Hematopoietic multipotent progenitor cell treated with erythropoietin and hydrocortisone succinate and interleukin-3 and kit ligand, for 4 days (in vitro differentiated cells): ENCODE results near the gene DHRS1.
"Not testable (repeated sequence)": the region's sequence is repeated elsewhere in the genome, so short reads cannot be mapped to it uniquely, and the experiment has no call there.

Source experiments
- DNase-seq: peaks from one replicate; pipeline ENCODE4 v3.0.0-alpha.2; 2015

Gene DHRS1

DNA sequence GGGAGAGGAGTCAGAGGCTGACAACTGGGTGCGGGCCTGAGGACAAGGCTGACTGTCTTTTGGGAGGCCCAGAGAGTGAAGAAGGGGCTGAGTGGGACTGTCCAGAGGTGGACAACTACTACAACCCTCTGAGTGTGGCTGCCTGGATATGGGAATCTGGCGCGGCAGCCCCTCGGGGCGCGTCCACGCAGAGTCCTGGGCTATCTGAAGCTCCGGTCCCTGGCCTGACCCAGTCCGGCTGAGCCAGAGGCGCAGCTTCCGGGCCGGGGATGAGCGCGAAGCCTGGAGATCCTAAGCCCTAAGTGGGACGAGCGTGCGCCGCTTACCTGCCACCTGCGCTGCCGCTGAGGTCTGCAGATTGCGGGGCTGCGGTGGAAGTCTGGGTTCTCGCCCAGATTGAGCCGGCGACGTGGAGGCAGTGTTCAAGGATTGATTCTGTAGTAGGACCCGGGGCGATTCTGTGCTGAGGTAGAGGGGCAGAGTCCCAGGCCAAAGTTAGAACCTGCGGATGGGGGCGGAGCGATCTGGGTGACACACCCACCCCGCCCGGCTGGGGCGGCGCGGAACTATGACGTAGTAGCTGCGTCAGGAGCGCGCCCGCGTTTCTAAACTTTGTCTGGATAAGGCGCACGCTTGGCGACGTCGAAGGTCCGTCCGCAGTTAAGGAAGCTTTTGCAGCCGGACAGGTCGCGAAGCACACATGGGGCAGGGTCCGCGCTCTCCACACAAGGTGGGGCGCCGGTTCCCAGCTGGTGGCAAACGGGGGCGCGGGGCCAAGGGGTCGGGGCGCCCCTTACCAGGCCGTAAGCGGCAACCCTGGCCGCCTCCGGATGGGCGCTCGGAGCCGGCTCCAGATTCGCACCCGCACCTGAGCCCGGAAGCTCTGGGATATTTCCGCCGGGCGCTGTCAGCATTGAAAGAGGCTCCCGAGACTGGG is at the start of gene DHRS1, which contains the start of gene NOP9:
DHRS1 (minus strand) TSS at position 526 of the 937 bp plus-strand sequence. CDS start 674 bp downstream, outside the sequence.
NOP9 (plus strand) TSS at position 596 of the 937 bp plus-strand sequence; CDS start at position 701, 105 bp downstream.
- DNase-seq = peak; percentile 95

DNA sequence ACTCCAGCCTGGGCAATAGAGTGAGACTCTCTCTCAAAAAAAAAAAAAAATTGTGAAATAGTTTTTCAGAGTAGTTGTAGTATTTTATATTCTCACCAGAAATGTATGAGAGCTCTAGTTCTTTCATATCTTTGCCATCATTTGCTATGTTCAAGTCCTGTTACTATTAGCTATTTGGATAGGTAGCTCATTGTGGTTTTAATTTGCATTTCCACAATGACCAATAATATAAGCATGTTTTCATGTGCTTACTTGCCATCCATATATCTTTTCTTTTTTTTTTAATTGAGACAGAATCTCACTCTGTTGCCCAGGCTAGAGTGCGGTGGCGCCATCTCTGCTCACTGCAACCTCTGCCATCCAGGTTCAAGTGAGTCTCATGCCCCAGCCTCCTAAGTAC is 48.6 kb upstream of the DHRS1 start:
- DNase-seq = no peak

DNA sequence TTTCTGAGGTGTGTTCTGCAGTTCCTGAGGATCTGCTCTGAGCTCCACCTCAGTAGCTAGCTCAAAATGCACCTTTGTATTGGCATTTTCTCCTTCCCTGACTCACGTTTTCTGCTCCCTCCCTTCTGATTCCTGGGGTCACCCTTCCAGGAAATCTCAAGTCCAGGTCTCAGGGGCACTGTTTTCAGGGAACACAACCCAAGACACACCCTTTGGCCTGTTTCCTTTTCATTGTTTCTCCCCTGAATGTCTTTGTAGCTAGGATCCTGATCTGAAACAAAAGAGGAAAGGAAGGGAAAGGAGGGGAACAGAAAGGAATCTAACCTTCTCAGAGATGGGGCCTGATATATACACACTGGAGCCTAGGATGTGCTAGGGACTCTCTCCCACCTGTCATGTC is 47.6 kb upstream of the DHRS1 start:
- DNase-seq = no peak

DNA sequence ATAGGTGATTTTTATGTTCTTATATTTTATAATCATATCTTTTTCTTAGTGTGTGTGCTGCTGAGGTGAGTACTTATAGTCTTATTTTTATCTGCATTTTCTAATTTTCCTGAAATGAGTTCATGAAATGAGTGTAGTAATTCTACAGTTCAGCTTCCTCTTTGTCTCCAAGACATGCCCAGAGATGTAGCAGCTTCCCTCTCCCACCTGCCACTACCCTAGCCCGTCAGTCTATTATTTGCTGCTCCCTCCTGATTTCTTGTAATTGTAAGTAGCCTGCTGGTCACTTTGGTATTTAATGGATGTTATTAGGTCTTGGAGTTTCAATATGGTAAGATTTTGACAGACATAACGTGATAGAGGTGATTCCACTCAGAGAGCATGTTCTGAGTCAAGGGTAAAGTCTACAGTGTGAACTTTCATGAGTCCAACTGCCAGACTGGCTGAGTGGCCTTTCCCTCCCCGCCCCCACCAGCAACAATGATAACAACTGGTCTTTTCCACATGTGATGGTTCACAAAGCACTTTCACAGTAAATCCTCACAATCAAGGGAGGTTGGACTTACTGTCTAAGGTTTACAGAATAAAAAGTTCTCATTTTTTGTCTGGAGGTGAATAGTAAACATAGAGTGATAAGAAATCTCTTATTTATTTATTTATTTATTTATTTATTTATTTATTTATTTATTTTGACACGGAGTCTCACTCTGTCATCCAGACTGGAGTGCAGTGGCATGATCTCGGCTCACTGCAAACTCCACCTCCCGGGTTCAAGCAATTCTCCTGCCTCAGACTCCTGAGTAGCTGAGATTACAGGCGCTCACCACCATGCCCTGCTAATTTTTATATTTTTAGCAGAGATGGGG is 44.4 kb upstream of the DHRS1 start:
- no peak for DNase-seq

GRCh38 chr14:24342889-24343288 is 43.3 kb upstream of the DHRS1 start:
- DNase-seq = no peak

DNA sequence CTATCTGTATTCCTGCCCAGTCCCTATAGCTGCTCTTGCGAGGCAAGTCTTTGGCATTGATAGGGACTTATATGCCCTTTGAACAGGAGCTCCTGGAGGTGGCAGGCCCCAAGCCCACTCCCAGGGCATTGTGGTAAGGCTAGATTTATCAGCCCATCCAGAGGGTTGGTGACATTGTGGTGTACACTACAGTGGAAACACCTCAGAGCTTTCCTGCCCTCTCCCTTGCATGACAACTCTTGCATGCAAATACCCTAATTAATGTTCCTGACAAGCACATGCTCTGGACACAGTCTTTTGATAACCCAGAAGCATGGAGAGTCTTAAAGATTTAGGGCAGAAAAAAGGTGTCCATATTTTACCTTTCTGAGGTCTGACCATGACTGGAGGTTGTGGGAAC is 41.0 kb upstream of the DHRS1 start:
- no peak for DNase-seq

DNA sequence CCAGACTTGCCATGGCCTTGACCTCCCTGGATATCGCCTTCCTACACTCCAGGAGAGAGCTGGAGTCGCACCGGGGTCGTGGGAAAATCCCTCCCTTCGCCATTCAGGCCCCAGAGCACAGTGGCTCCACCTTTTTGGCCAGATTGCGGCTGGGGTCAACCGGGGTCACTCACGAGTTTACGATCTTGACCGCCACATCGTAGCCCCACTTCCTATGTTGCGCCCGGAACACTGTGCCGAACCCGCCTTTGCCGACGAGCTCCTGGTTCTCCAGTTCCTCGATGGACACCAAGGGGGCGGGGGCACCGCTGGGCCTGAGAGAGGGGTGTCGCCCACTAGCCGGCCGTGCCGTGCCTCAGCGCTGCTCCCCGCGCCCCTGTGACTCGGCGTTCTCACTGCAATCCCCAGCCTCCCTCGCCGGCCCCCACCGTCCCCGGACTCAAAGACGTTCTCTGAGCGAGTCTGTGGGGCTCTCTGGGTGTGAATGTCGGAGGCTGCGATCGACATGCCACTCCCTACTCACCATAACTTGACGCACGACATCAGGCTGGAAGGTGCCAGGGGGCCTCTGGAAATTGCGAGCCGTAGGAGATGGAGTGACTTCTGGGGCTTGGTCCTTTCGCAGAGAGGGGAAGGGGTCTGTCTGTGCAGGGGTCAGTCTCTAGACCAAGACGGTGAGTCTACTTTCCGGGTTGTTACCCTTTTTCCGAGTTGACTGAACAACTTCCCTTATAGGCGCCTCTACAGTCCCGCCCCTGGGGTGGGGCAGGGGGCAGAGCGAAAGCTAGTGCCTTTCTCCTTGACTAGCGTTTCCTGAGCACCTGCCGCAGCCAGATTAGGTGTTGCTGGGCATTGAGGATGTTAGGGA is 39.9 kb upstream of the DHRS1 start, which contains the start of gene RIPK3:
RIPK3 (minus strand) TSS at position 708 of the 868 bp plus-strand sequence; CDS start at position 543, 165 bp downstream.
- peak; percentile 78 for DNase-seq

- DNase-seq = no peak
These were observed 39.3 kb upstream of the DHRS1 start for GRCh38 chr14:24338843-24339242.

- no peak for DNase-seq
These were observed 38.2 kb upstream of the DHRS1 start for GRCh38 chr14:24337824-24338175.

- no peak for DNase-seq
These were observed 37.7 kb upstream of the DHRS1 start for GRCh38 chr14:24337144-24337823.

- peak; percentile 36 for DNase-seq
These were observed 36.0 kb upstream of the DHRS1 start for GRCh38 chr14:24335461-24336171.

GRCh38 chr14:24334431-24335291 is 35.1 kb upstream of the DHRS1 start, which contains the start of gene ADCY4:
Gene ADCY4 (minus strand): TSS chr14:24335071. CDS start chr14:24334652, 419 bp downstream.
- peak; percentile 41 for DNase-seq

- peak; percentile 94 for DNase-seq
These were observed 32.9 kb upstream of the DHRS1 start for GRCh38 chr14:24332268-24332993.

DNA sequence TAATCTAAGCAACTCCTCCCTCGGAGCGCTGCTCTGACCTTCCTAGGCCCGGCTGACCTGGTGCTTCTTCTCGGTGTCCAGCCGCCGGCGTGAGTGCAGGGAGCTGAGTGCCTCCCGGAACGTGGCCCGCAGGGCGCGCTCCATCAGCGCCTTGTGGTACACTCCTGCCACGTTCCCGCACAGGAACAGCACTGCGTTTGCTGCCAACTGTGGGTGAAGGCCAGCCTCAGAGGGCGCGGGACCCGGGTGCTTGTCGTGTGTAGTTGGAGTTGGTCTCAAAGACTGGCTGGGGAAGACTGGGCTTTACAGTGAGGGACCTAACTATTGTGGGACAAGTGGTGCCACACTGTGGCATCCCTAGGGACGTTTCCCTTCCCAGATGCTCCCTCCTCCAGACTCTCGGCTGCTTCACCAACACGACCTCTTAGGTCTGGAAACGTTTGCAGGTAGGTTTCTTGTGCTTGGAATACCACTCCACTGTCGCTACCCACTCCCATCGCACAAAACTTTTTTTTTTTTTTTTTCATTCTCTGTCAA is 32.2 kb upstream of the DHRS1 start:
- DNase-seq = no peak

DNA sequence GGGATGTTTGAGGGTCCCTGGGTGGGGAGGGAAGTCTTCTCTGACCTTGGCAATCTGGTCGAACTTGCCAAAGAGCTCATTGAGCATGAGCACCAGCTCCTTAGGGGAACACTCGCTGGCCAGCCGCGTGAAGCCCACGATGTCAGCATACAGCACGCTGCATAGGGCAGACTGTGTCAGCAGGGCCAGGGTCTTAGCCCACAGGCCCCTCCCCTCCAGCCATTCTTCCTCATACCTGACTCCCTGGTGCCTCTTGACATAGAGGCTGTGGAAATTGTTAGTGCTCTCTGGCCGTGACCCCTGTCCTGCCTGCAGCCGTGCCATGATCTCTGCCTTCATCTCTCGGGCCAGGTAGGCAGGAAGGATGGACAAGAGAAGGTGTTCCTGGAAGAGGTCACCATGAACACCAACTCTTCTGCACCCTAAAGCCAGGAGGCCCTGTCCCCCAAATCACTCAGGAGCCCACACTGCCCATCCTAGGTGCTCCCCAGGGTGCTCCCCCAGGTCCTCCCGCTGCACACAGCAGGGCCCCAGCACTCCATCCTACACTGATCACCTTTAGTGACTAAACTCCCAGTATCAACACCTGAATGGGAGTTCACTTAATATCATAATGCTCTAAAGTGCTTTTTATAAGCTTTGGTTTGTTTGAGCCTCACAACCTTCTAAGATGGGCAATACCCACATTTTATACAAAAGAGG is 31.5 kb upstream of the DHRS1 start:
- no peak for DNase-seq

DNA sequence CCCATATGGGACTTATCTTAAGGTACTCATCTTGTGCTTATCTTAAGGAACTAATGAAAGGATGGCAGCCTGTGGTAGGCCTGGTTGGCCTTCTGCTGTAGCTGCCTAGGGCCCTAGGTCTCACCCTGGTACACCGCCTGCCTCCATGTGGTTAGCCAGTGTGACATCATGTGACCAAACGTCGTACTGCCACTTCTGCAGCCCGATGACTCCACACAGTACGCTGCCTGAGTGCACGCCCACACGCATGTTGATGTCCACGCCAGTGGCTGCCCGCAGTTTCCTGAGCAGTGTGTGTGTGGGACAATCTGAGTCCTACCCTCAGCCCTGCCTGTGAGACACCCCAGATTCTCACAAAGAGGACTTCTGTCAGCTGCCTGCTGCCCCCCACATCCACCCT is 30.2 kb upstream of the DHRS1 start:
- peak; percentile 91 for DNase-seq

DNA sequence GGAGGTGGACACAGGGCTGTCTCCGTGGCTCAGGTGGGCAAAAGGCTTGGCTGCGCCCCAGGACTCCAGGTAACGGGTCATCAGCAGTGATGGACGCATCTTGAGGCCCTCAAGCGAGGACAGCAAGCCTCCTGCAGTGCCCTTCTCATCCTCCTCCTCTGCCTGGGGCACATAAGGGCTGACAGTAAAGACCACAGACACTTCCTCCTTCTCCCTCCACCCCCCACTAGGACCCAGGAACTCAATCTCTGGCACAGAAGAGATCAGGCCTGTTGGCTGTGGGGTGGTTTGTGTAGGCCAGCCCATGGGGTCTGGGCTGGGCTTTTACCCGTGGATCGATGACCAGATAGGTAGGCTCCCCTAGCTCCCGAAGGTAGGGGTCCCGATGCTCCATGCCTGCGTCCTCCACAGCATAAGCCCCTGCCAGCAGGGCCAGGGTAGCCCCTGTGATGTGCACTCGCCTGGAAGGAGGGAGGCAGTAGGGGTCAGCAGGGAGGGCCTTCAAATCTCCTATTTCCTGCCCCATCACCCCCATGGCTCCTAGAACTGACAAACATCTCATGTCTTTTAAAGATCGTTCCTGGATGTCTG is 29.6 kb upstream of the DHRS1 start:
- DNase-seq = peak; percentile 52

DNA sequence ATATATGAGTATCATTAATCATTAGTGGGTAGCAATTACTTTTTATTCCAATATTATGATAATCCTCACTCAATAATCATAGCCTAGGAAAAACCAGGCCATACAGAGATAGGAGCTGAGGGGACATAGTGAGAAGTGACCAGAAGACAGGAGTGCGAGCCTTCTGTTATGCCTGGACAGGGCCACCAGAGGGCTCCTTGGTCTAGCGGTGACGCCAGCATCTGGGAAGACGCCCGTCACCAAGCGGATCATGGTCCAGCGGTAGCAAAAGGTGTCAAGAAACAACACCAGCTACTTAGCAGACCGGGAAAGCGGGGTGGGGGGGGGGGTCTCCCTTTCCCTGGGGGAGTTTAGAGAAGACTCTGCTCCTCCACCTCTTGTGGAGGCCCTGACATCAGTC is 28.3 kb upstream of the DHRS1 start:
- not testable (repeated sequence) for DNase-seq
